Measurements from ENCODE around the gene ELOVL5. TPM values are rescaled to one million over a fixed set of nuclear protein-coding genes. Genes with fewer than 3 reads are reported as not detected.
A peak's percentile ranks its signal among the peaks of the same experiment; 100 is the strongest.

ELOVL5 gene
- total RNA-seq, 2 donors from 2014 or later = 103 to 108 TPM

DNA sequence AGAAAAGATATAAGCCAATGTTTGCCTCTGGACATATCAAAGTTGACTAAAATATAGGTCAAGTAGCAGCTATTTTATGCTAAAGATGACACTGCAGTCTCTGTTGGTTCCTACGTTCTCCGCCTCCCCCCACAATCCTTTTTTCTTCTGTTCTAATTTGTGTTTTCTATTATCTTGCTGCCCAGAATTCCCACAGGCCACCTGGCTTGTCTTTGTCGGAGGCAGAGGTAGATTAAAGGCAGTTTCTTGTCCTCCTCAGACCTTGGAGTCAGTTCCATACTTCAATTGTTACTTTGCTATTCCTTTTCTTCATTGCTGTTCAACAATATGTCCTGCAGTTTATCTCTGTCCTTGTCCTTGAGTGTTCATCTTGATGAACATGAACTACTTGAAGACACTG is 3.6 kb upstream of the ELOVL5 start:
- Histone ChIP-seq H3K4me3 (ENCODE audit: low read length) (no peak overlapping the region), H3K36me3 (ENCODE audit: control insufficient read depth, insufficient read depth, low read length) (no peaks in the 10 kb centered on the region), H3K27ac (ENCODE audit: low read depth, low read length) (no peak overlapping the region), H3K27me3 (ENCODE audit: control insufficient read depth, insufficient read depth, low read length, poor library complexity, severe bottlenecking) (peaks cover 8% of the 10 kb centered on the region), H3K9ac (ENCODE audit: extremely low read depth, low read length, poor library complexity, severe bottlenecking) (no peak overlapping the region), H3K9me3 (ENCODE audit: control insufficient read depth, low read length) (no peaks in the 10 kb centered on the region), H3K4me1 (ENCODE audit: control insufficient read depth, insufficient read depth, low read length) (peaks cover 7% of the 10 kb centered on the region)
- Mint-ChIP-seq H3K27me3 (ENCODE audit: insufficient read depth) (peaks cover 27% of the 10 kb centered on the region), H3K4me3 (no peak overlapping the region), H3K36me3 (ENCODE audit: low read depth) (no peaks in the 10 kb centered on the region), H3K4me1 (peaks cover 7% of the 10 kb centered on the region), H3K9me3 (no peaks in the 10 kb centered on the region), H3K27ac (no peak overlapping the region)
- TF ChIP-seq, protein P1, sequence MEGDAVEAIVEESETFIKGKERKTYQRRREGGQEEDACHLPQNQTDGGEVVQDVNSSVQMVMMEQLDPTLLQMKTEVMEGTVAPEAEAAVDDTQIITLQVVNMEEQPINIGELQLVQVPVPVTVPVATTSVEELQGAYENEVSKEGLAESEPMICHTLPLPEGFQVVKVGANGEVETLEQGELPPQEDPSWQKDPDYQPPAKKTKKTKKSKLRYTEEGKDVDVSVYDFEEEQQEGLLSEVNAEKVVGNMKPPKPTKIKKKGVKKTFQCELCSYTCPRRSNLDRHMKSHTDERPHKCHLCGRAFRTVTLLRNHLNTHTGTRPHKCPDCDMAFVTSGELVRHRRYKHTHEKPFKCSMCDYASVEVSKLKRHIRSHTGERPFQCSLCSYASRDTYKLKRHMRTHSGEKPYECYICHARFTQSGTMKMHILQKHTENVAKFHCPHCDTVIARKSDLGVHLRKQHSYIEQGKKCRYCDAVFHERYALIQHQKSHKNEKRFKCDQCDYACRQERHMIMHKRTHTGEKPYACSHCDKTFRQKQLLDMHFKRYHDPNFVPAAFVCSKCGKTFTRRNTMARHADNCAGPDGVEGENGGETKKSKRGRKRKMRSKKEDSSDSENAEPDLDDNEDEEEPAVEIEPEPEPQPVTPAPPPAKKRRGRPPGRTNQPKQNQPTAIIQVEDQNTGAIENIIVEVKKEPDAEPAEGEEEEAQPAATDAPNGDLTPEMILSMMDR (conservative IDR thresholded peaks at IDR 0.05) = no peak
- whole genome bisulfite sequencing, 2 experiments (ENCODE audit: insufficient coverage in 1 of 2, insufficient read length in 1 of 2) = 83 to 85% methylated on average over 1 to 3 of the region's 3 CpGs
- DNase-seq = no peak

DNA sequence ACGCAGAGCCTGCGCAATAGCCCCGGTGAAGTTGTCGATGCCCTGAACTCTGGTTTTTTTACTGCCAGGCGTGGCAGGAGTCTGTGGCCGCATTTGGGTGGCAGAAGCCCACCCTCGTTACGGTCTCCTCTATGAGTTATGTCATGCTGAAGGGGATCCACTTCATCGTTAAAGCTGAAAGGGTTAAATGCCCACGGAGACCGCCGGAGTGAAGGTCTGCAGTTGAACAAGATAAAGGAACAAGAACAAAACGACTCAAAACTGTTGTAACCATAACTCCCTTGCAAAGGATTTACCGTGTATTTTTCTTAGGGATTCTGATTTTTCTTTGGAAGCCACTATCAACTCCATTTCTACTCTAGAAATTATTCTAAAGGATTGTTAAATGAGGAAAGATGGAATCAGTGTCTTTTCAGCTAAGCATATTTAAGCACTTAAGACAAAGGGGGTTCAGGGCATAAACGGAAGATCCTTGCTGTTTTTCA is 501 bp upstream of the ELOVL5 start:
- Mint-ChIP-seq H3K4me1 (peaks cover 17% of the 10 kb centered on the region), H3K27me3 (ENCODE audit: insufficient read depth) (peaks cover 21% of the 10 kb centered on the region), H3K36me3 (ENCODE audit: low read depth) (peaks cover 3% of the 10 kb centered on the region), H3K27ac (peak overlapping the region; percentile 82), H3K9me3 (no peaks in the 10 kb centered on the region), H3K4me3 (peak overlapping the region; percentile 85)
- peak overlapping the region; percentile 63 for H3K9ac ChIP-seq (ENCODE audit: extremely low read depth, low read length, poor library complexity, severe bottlenecking)
- TF ChIP-seq, protein P1 (conservative IDR thresholded peaks at IDR 0.05) = no peak
- H3K36me3 ChIP-seq (ENCODE audit: control insufficient read depth, insufficient read depth, low read length) = peaks cover 6% of the 10 kb centered on the region
- peak overlapping the region; percentile 89 for H3K4me3 ChIP-seq (ENCODE audit: low read length)
- H3K27ac ChIP-seq (ENCODE audit: low read depth, low read length) = peak overlapping the region; percentile 91
- no peak for DNase-seq
- peaks cover 2% of the 10 kb centered on the region for H3K27me3 ChIP-seq (ENCODE audit: control insufficient read depth, insufficient read depth, low read length, poor library complexity, severe bottlenecking)
- H3K4me1 ChIP-seq (ENCODE audit: control insufficient read depth, insufficient read depth, low read length) = no peaks in the 10 kb centered on the region
- no peaks in the 10 kb centered on the region for H3K9me3 ChIP-seq (ENCODE audit: control insufficient read depth, low read length)
- WGBS, 2 experiments (ENCODE audit: insufficient coverage in 1 of 2, insufficient read length in 1 of 2) = 41 to 49% methylated on average over 13 to 15 of the region's 15 CpGs

DNA sequence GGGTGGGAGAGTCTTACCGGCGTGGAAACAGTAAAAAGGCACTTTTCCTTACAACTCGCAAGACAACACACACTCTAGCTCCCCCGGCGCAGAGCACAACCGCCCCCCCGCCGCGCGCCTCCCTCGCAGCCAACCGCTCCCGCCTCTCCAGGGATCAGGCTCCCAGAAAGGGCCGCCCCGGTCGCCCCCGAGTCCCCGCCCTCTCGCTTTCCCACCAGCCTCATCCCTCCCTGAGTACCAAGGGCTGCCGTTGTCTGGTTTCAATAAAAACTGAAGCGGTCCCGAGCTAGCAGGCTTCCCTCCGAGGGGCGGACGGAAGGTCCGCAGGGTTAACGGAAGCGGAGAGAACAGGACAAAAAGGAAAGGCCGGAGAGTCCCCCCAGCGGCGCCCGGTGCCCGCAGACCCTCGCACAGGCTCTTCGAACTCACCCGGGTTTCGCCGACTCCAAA is 804 bp downstream of the ELOVL5 start:
- 0 to 1% methylated on average over 14 to 38 of the region's 38 CpGs for WGBS, 2 experiments (ENCODE audit: insufficient coverage in 1 of 2, insufficient read length in 1 of 2)
- Mint-ChIP-seq H3K27me3 (ENCODE audit: insufficient read depth) (peaks cover 16% of the 10 kb centered on the region), H3K36me3 (ENCODE audit: low read depth) (peaks cover 3% of the 10 kb centered on the region), H3K27ac (peak overlapping the region; percentile 89), H3K4me3 (peak overlapping the region; percentile 85), H3K9me3 (no peaks in the 10 kb centered on the region), H3K4me1 (peaks cover 17% of the 10 kb centered on the region)
- H3K9me3 ChIP-seq (ENCODE audit: control insufficient read depth, low read length) = no peaks in the 10 kb centered on the region
- peak overlapping the region; percentile 63 for H3K9ac ChIP-seq (ENCODE audit: extremely low read depth, low read length, poor library complexity, severe bottlenecking)
- TF ChIP-seq, protein P1 (conservative IDR thresholded peaks at IDR 0.05) = no peak
- peak overlapping the region; percentile 91 for H3K27ac ChIP-seq (ENCODE audit: low read depth, low read length)
- H3K27me3 ChIP-seq (ENCODE audit: control insufficient read depth, insufficient read depth, low read length, poor library complexity, severe bottlenecking) = no peaks in the 10 kb centered on the region
- DNase-seq = peak; percentile 90
- H3K36me3 ChIP-seq (ENCODE audit: control insufficient read depth, insufficient read depth, low read length) = peaks cover 6% of the 10 kb centered on the region
- H3K4me1 ChIP-seq (ENCODE audit: control insufficient read depth, insufficient read depth, low read length) = no peaks in the 10 kb centered on the region
- peak overlapping the region; percentile 89 for H3K4me3 ChIP-seq (ENCODE audit: low read length)
